Colonic mucosa (tissue), 4 donors: ENCODE measurements around the gene CELSR3. TPM values are rescaled to one million over a fixed set of nuclear protein-coding genes. Genes with fewer than 3 reads are reported as not detected.

ENCODE experiments used
- DNase-seq: peaks from one replicate; pipeline ENCODE4 v3.0.0-alpha.2; 2020
- H3K27ac ChIP-seq: fragments of 200-600 bp; one replicate; pipeline ENCODE4 v1.8.0; 2021
- H3K27me3 ChIP-seq: fragments of 200-600 bp; one replicate; pipeline ENCODE4 v1.8.0; 2021
- H3K36me3 ChIP-seq: fragments of 200-600 bp; one replicate; pipeline ENCODE4 v1.8.0; 2021
- H3K4me1 ChIP-seq: fragments of 200-600 bp; one replicate; pipeline ENCODE4 v1.8.0; 2021; ENCODE audit warnings: mild to moderate bottlenecking
- H3K4me3 ChIP-seq: fragments of 200-600 bp; one replicate; pipeline ENCODE4 v1.8.0; 2021
- H3K9ac ChIP-seq, 2 donors: one replicate each; pipeline ENCODE4 v1.7.0; 2013; ENCODE audit warnings: control low read depth in 2 of 2, low read depth in 2 of 2, low read length in 2 of 2
- H3K9me3 ChIP-seq: fragments of 200-600 bp; one replicate; pipeline ENCODE4 v1.8.0; 2021
- CTCF ChIP-seq: fragments of 200-600 bp; IDR thresholded peaks from one replicate; pipeline ENCODE4 v1.8.0; 2022; ENCODE audit warnings: antibody characterized with exemption, mild to moderate bottlenecking
- intact Hi-C: fragments of 100-400 bp; cut with DNase I; formaldehyde crosslinking; loops from one replicate; pipeline ENCODE4 v1.14.1; 2022
- total RNA-seq, 2 donors: library from RNA; stranded (reverse); fragmentation: NEBNext Ultra II Directional in 1 of 2; extraction: Animal tissue kit (Norgen Biotek cat#: 25700) in 1 of 2; gene quantifications; one replicate each; pipeline ENCODE4 v1.2.1, GENCODE V29; 2021
- donor health status: healthy.
- donor health status: DM: no; HTN: no; CAD: no.
- donor health status: DM: no; HTN: no; CAD: no.

Gene CELSR3
- total RNA-seq, 2 donors from 2014 or later = 1.3 to 2.0 TPM

DNA sequence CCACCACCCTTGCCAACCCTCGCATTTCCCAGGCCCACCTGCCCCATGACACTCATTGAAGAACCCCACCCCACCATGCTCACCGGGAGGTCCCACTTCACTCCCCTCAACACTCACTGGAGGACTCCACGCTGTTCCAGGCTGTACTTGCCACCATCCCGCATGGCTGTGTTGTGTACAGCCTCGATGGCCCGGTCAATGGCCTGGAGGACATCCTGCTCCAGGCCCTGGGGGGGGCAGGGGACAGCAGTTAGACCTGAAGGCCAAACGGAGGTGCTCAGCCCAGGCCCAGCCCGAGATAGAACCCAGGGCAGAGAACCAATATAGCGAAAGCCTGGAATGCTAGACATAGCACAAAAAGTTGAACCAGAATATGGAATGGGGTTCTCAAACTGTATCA is 20.1 kb upstream of the CELSR3 start:
- no peak for TF ChIP-seq CTCF
- H3K9ac ChIP-seq = no peak overlapping the region
- intact Hi-C loops = loop anchor here (10.0 kb wide), 1 partner anchor 232 kb away; the partner anchor contains the start of gene ARIH2
- peaks cover 19% of the 10 kb centered on the region for H3K4me1 ChIP-seq
- no peak for DNase-seq
- H3K27ac ChIP-seq = no peak overlapping the region
- H3K4me3 ChIP-seq = no peak overlapping the region
- no peaks in the 10 kb centered on the region for H3K27me3 ChIP-seq
- H3K36me3 ChIP-seq = no peaks in the 10 kb centered on the region
- no peaks in the 10 kb centered on the region for H3K9me3 ChIP-seq

- no peaks in the 10 kb centered on the region for H3K36me3 ChIP-seq
- intact Hi-C loops = loop anchor here (10.0 kb wide), 1 partner anchor 233 kb away; the partner anchor contains the start of gene ARIH2
- H3K9ac ChIP-seq = no peak overlapping the region
These were observed 19.4 kb upstream of the CELSR3 start for GRCh38 chr3:48681974-48682610.

GRCh38 chr3:48681541-48681880 is 18.8 kb upstream of the CELSR3 start:
- Histone ChIP-seq H3K36me3 (no peaks in the 10 kb centered on the region), H3K27ac (no peak overlapping the region)
- no peak for DNase-seq

More at GRCh38 chr3:48681974-48682610, 19.4 kb upstream of the CELSR3 start:
- no peaks in the 10 kb centered on the region for H3K27me3 ChIP-seq
- no peak for TF ChIP-seq CTCF
- no peaks in the 10 kb centered on the region for H3K9me3 ChIP-seq
- H3K4me1 ChIP-seq = peaks cover 19% of the 10 kb centered on the region
- H3K4me3 ChIP-seq = no peak overlapping the region
- H3K27ac ChIP-seq = no peak overlapping the region
- DNase-seq = no peak

GRCh38 chr3:48680811-48681540 is 18.3 kb upstream of the CELSR3 start:
- intact Hi-C loops = loop anchor here (10.0 kb wide), 1 partner anchor 234 kb away; the partner anchor contains the start of gene ARIH2
- Histone ChIP-seq H3K36me3 (no peaks in the 10 kb centered on the region), H3K27ac (no peak overlapping the region), H3K4me1 (peaks cover 13% of the 10 kb centered on the region), H3K27me3 (no peaks in the 10 kb centered on the region), H3K9ac (no peak overlapping the region), H3K9me3 (no peaks in the 10 kb centered on the region), H3K4me3 (no peak overlapping the region)
- TF ChIP-seq CTCF = no peak
- no peak for DNase-seq

More at GRCh38 chr3:48681541-48681880, 18.8 kb upstream of the CELSR3 start:
- Histone ChIP-seq H3K4me3 (no peak overlapping the region), H3K9ac (no peak overlapping the region), H3K4me1 (peaks cover 18% of the 10 kb centered on the region), H3K27me3 (no peaks in the 10 kb centered on the region), H3K9me3 (no peaks in the 10 kb centered on the region)
- TF ChIP-seq CTCF = no peak
- intact Hi-C loops = loop anchor here (10.0 kb wide), 1 partner anchor 233 kb away; the partner anchor contains the start of gene ARIH2

- Histone ChIP-seq H3K9me3 (no peaks in the 10 kb centered on the region), H3K27me3 (no peaks in the 10 kb centered on the region), H3K27ac (no peak overlapping the region), H3K36me3 (no peaks in the 10 kb centered on the region), H3K4me3 (no peak overlapping the region), H3K9ac (no peak overlapping the region), H3K4me1 (peaks cover 12% of the 10 kb centered on the region)
- no peak for TF ChIP-seq CTCF
- no peak for DNase-seq
- intact Hi-C loops = loop anchor here (10.0 kb wide), 1 partner anchor 235 kb away; the partner anchor contains the start of gene ARIH2
These were observed 17.0 kb upstream of the CELSR3 start for GRCh38 chr3:48679411-48680391.
